ENCODE results near the gene ANKRD27. TPM values are rescaled to one million over a fixed set of nuclear protein-coding genes. Genes with fewer than 3 reads are reported as not detected.

The ANKRD27 gene
- total RNA-seq, 1 experiment from 2014 or later = 64.2 TPM

GRCh38 chr19:32687681-32688080 lies 12.7 kb upstream of the ANKRD27 start:
- in situ Hi-C loops (cut with HindIII; ENCODE audit: low pct_unique_long_range_greater_than_20kb, low sequenced_read_pairs) = no loop called here
- no peaks in the 10 kb centered on the region; the same call in 1 of the 2 replicates for H3K36me3 ChIP-seq (ENCODE audit: control insufficient read depth, insufficient read depth, low read length)
- TF ChIP-seq POLR2AphosphoS5 (IDR thresholded peaks at IDR 0.05; ENCODE audit: low read depth, low read length) (no peak), CTCF (IDR thresholded peaks at IDR 0.05) (no peak), SIN3A (IDR thresholded peaks at IDR 0.05; ENCODE audit: borderline replicate concordance, insufficient read depth, low read depth, low read length) (no peak), TCF7L2 (IDR thresholded peaks at IDR 0.05; ENCODE audit: low read depth, low read length) (no peak)
- TF ChIP-seq, protein P1, sequence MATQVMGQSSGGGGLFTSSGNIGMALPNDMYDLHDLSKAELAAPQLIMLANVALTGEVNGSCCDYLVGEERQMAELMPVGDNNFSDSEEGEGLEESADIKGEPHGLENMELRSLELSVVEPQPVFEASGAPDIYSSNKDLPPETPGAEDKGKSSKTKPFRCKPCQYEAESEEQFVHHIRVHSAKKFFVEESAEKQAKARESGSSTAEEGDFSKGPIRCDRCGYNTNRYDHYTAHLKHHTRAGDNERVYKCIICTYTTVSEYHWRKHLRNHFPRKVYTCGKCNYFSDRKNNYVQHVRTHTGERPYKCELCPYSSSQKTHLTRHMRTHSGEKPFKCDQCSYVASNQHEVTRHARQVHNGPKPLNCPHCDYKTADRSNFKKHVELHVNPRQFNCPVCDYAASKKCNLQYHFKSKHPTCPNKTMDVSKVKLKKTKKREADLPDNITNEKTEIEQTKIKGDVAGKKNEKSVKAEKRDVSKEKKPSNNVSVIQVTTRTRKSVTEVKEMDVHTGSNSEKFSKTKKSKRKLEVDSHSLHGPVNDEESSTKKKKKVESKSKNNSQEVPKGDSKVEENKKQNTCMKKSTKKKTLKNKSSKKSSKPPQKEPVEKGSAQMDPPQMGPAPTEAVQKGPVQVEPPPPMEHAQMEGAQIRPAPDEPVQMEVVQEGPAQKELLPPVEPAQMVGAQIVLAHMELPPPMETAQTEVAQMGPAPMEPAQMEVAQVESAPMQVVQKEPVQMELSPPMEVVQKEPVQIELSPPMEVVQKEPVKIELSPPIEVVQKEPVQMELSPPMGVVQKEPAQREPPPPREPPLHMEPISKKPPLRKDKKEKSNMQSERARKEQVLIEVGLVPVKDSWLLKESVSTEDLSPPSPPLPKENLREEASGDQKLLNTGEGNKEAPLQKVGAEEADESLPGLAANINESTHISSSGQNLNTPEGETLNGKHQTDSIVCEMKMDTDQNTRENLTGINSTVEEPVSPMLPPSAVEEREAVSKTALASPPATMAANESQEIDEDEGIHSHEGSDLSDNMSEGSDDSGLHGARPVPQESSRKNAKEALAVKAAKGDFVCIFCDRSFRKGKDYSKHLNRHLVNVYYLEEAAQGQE (IDR thresholded peaks at IDR 0.05; ENCODE audit: insufficient read depth in 1 of 2, low read depth in 2 of 2, low read length in 1 of 2) = no peak
- no peaks in the 10 kb centered on the region for H3K27me3 ChIP-seq (ENCODE audit: control insufficient read depth, insufficient read depth, low read length)
- intact Hi-C loops (cut with micrococcal nuclease; ENCODE audit: unreplicated experiment) = no loop called here
- no peak overlapping the region for H3K27ac ChIP-seq (ENCODE audit: low read length)
- ATAC-seq = no peak
- H3K9me3 ChIP-seq (ENCODE audit: control insufficient read depth, insufficient read depth, low read depth, low read length) = no peaks in the 10 kb centered on the region
- POLR2A ChIA-PET = no interaction called here
- DNase-seq (ENCODE audit: low read depth, low spot score) = no peak
- peaks cover 10% of the 10 kb centered on the region for H3K4me1 ChIP-seq (ENCODE audit: control insufficient read depth, insufficient read depth, low read length)
- BruUV-seq (replicated peaks) = no TSS peak
- CTCF ChIA-PET = no interaction called here
- no peak overlapping the region for H3K4me3 ChIP-seq (ENCODE audit: low read depth in 2 of 2, low read length in 2 of 2)

GRCh38 chr19:32686847-32687475 lies 12.0 kb upstream of the ANKRD27 start:
- ATAC-seq (no peak), DNase-seq (ENCODE audit: low read depth, low spot score) (no peak)
- CTCF ChIA-PET = interaction anchor here (0.6 kb wide), 1 partner anchor 9 kb away, joined by 6 read pairs; no protein-coding TSS in a partner anchor
- POLR2A ChIA-PET = no interaction called here
- Histone ChIP-seq H3K27ac (ENCODE audit: low read length) (no peak overlapping the region), H3K9me3 (ENCODE audit: control insufficient read depth, insufficient read depth, low read depth, low read length) (no peaks in the 10 kb centered on the region), H3K27me3 (ENCODE audit: control insufficient read depth, insufficient read depth, low read length) (no peaks in the 10 kb centered on the region), H3K4me3 (ENCODE audit: low read depth in 2 of 2, low read length in 2 of 2) (no peak overlapping the region), H3K4me1 (ENCODE audit: control insufficient read depth, insufficient read depth, low read length) (peaks cover 10% of the 10 kb centered on the region), H3K36me3 (ENCODE audit: control insufficient read depth, insufficient read depth, low read length) (no peaks in the 10 kb centered on the region)
- in situ Hi-C loops (cut with HindIII; ENCODE audit: low pct_unique_long_range_greater_than_20kb, low sequenced_read_pairs) (no loop called here), intact Hi-C loops (cut with micrococcal nuclease; ENCODE audit: unreplicated experiment) (no loop called here)
- BruUV-seq (replicated peaks) = no TSS peak
- TF ChIP-seq CTCF (IDR thresholded peaks at IDR 0.05) (no peak), SIN3A (IDR thresholded peaks at IDR 0.05; ENCODE audit: borderline replicate concordance, insufficient read depth, low read depth, low read length) (no peak), POLR2AphosphoS5 (IDR thresholded peaks at IDR 0.05; ENCODE audit: low read depth, low read length) (no peak)

Measured in Panc1 (cell line).